OCI-LY3 (cell line): ENCODE data around the gene AKT1S1.

Source experiments
- H2AFZ ChIP-seq: fragments of 200-600, 300-600 bp; shearing (Covaris generic); 2 replicates; pipeline ENCODE4 v1.6.0; 2014; ENCODE audit warnings: antibody characterized with exemption, low read depth, low read length
- H3K27ac ChIP-seq: fragments of 200-600, 300-600 bp; sonication (generic); 2 replicates; pipeline ENCODE4 v1.5.1; 2014; ENCODE audit warnings: mild to moderate bottlenecking, low read length, moderate library complexity, mixed read lengths
- H3K27me3 ChIP-seq: fragments of 200-600, 300-600 bp; sonication (generic); 2 replicates; pipeline ENCODE4 v1.6.1; 2014; ENCODE audit warnings: low read depth, low read length, mixed read lengths
- H3K36me3 ChIP-seq: fragments of 200-600, 300-600 bp; sonication (generic); replicated peaks from 2 replicates; pipeline ENCODE3; 2014; ENCODE audit warnings: low read depth, low read length, mixed read lengths
- H3K4me1 ChIP-seq: fragments of 300-600, 200-600 bp; sonication (generic); 2 replicates; pipeline ENCODE4 v1.6.1; 2014; ENCODE audit warnings: low read length, mixed read lengths
- H3K4me2 ChIP-seq: fragments of 200-600, 300-600 bp; sonication (generic); 2 replicates; pipeline ENCODE4 v1.6.1; 2014; ENCODE audit warnings: low read length, mixed read lengths
- H3K4me3 ChIP-seq: fragments of 300-600, 200-600 bp; sonication (generic); 2 replicates; pipeline ENCODE4 v1.5.1; 2014; ENCODE audit warnings: antibody characterized with exemption, mild to moderate bottlenecking, low read length, moderate library complexity
- H3K79me2 ChIP-seq: fragments of 300-600, 200-600 bp; shearing (Covaris generic); 2 replicates; pipeline ENCODE4 v1.6.1; 2014; ENCODE audit warnings: mild to moderate bottlenecking, low read length, mixed read lengths
- H3K9ac ChIP-seq: fragments of 300-600, 200-600 bp; shearing (Covaris generic); 2 replicates; pipeline ENCODE4 v1.6.0; 2014; ENCODE audit warnings: mild to moderate bottlenecking, low read length, moderate library complexity
- H3K9me3 ChIP-seq: fragments of 200-600, 300-600 bp; shearing (Covaris generic); 2 replicates; pipeline ENCODE4 v1.6.1; 2014; ENCODE audit warnings: low read length, mixed read lengths; ENCODE audit not compliant: insufficient read depth
- H4K20me1 ChIP-seq: fragments of 200-600, 300-600 bp; sonication (generic); 2 replicates; pipeline ENCODE4 v1.6.1; 2016; ENCODE audit warnings: low read length, mixed read lengths; ENCODE audit not compliant: insufficient read depth
- EZH2phosphoT487 ChIP-seq: fragments of 200-600 bp; shearing (Covaris generic); IDR thresholded peaks from 2 replicates; pipeline ENCODE4 v1.6.1; 2018; ENCODE audit warnings: antibody characterized with exemption, mixed run types, low read depth
- TF ChIP-seq, protein P1 (sequence below): fragments of 200-600, 300-600 bp; sonication (generic); IDR thresholded peaks from 2 replicates; pipeline ENCODE4 v1.5.1; 2014; ENCODE audit warnings: antibody characterized with exemption, low read length, low read depth

AKT1S1 gene

DNA sequence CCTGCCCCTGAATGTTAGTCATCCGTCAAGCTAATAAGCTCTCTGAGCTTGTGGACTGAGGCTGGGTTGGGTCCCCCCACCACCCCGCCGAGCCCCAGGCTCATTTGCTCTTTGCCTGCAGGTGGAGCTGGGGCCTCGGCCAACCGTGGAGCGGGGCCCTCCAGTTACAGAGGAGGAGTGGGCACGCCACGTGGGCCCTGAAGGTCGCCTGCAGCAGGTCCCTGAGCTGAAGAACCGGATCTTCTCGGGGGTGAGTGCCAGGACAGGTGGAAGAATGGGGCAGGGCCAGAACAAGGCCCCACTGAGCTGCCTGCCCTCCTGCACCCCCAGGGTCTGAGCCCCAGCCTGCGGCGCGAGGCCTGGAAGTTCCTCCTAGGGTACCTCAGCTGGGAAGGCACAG lies 5.5 kb upstream of the AKT1S1 start:
- Histone ChIP-seq H3K4me2 (no peak overlapping the region), H3K4me3 (no peak overlapping the region), H3K9ac (no peak overlapping the region), H4K20me1 (no peaks in the 10 kb centered on the region; the same call in 1 of the 2 replicates), H3K27me3 (no peaks in the 10 kb centered on the region), H3K4me1 (peaks cover 21% of the 10 kb centered on the region), H3K36me3 (peaks cover 66% of the 10 kb centered on the region), H2AFZ (no peak overlapping the region), H3K27ac (no peak overlapping the region), H3K79me2 (peaks cover 11% of the 10 kb centered on the region), H3K9me3 (no peaks in the 10 kb centered on the region)
- TF ChIP-seq, protein P1, sequence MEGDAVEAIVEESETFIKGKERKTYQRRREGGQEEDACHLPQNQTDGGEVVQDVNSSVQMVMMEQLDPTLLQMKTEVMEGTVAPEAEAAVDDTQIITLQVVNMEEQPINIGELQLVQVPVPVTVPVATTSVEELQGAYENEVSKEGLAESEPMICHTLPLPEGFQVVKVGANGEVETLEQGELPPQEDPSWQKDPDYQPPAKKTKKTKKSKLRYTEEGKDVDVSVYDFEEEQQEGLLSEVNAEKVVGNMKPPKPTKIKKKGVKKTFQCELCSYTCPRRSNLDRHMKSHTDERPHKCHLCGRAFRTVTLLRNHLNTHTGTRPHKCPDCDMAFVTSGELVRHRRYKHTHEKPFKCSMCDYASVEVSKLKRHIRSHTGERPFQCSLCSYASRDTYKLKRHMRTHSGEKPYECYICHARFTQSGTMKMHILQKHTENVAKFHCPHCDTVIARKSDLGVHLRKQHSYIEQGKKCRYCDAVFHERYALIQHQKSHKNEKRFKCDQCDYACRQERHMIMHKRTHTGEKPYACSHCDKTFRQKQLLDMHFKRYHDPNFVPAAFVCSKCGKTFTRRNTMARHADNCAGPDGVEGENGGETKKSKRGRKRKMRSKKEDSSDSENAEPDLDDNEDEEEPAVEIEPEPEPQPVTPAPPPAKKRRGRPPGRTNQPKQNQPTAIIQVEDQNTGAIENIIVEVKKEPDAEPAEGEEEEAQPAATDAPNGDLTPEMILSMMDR: no peak
- no peak for TF ChIP-seq EZH2phosphoT487

DNA sequence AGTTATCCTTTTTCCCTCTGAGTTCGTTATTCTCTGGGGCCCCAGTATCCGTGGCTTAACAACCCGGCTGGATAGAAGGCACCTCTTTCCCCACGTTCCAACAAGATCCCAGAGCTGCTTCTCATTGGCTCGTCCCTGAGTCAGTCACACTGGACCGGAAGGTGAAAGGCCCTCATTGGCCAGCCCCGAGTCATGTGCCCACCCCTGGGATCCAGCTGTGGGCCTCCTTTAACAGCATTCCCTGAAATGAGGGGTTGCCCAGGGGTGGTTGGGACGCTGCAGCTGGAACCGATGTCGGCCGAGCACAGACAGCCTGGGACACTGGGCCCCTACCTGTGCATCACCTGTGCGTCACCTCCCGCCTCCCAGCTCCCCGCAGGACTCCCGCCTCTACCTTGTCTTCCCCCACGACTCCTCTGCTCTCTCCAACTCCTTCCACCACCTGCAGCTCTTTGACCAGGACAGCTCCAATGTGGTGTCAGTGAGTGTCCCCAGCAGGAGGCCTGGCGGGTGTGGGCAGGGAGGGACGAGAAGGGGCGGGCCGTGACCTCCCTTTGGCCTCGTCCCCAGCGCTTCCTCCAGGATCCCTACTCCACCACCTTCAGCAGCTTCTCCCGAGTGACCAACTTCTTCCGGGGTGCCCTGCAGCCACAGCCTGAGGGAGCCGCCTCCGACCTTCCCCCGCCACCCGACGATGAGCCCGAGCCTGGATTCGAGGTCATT lies 4.7 kb upstream of the AKT1S1 start:
- TF ChIP-seq, protein P1: no peak
- no peak for TF ChIP-seq EZH2phosphoT487
- H4K20me1 ChIP-seq: no peaks in the 10 kb centered on the region; the same call in 1 of the 2 replicates
- no peak overlapping the region for H3K9ac ChIP-seq
- H2AFZ ChIP-seq: no peak overlapping the region
- no peaks in the 10 kb centered on the region for H3K9me3 ChIP-seq
- no peaks in the 10 kb centered on the region for H3K27me3 ChIP-seq
- no peak overlapping the region for H3K4me3 ChIP-seq
- H3K36me3 ChIP-seq: peaks cover 63% of the 10 kb centered on the region
- no peak overlapping the region for H3K4me2 ChIP-seq
- H3K4me1 ChIP-seq: peaks cover 13% of the 10 kb centered on the region
- peaks cover 11% of the 10 kb centered on the region for H3K79me2 ChIP-seq
- no peak overlapping the region for H3K27ac ChIP-seq

DNA sequence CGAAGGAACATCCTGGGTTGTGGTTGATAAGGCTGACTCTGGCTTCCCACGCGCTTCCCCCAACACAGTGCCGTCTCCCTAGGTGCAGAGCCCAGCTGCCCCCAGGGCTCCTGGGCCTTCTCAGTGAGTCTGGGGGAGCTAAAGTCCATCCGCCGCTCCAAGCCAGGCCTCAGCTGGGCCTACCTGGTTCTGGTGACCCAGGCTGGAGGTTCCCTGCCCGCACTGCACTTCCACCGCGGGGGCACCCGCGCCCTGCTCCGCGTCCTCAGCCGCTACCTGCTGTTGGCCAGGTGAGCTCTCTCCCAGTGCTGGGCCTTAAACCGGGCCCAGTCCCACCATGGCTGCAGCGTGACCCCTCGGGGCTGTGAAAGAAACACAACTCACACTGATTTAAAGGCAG lies 4.0 kb upstream of the AKT1S1 start:
- Histone ChIP-seq H3K4me1 (peaks cover 13% of the 10 kb centered on the region), H4K20me1 (no peaks in the 10 kb centered on the region; the same call in 1 of the 2 replicates), H3K4me3 (no peak overlapping the region), H2AFZ (no peak overlapping the region), H3K79me2 (peaks cover 13% of the 10 kb centered on the region), H3K4me2 (no peak overlapping the region), H3K9ac (no peak overlapping the region), H3K9me3 (no peaks in the 10 kb centered on the region), H3K36me3 (peaks cover 59% of the 10 kb centered on the region), H3K27ac (no peak overlapping the region), H3K27me3 (no peaks in the 10 kb centered on the region)
- TF ChIP-seq, protein P1: no peak
- no peak for TF ChIP-seq EZH2phosphoT487

DNA sequence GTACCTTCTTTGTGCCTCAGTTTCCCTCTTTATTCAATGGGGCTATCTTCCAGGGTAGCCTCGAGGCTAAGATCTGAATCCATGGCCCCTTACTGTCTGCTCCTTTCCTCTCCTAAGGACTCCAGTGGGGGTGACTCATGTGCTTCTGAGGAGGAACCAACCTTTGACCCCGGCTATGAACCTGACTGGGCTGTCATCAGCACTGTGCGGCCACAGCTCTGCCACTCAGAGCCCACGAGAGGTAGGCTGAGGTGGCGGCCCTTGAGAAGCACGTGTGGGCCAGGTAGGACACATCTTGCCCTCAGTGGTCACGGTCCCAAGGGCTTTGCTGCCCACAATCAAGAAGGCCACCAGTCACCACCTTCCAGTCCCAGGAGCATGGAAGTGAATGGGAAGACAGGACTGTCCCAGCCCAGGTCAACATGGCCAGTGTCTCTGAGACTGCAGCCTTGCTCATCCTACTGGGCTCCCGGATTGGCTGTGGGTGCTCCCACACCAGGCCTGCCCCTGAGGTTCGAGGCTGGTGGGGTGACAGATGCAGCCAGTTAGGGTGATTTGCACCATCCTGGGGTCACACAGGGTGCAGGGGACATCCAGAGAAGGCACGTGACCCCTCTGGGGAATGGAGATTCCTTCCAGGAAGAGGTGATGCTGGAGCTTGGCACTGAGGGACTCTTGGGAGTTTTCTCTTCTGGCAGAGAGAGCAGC lies 3.2 kb upstream of the AKT1S1 start:
- Histone ChIP-seq H3K9me3 (no peaks in the 10 kb centered on the region), H3K79me2 (peaks cover 22% of the 10 kb centered on the region), H3K4me1 (peaks cover 18% of the 10 kb centered on the region), H3K9ac (no peak overlapping the region), H3K36me3 (peaks cover 58% of the 10 kb centered on the region), H2AFZ (no peak overlapping the region), H3K27me3 (no peaks in the 10 kb centered on the region), H4K20me1 (no peaks in the 10 kb centered on the region; the same call in 1 of the 2 replicates), H3K4me3 (no peak overlapping the region), H3K27ac (no peak overlapping the region), H3K4me2 (no peak overlapping the region)
- TF ChIP-seq EZH2phosphoT487: no peak
- TF ChIP-seq, protein P1: no peak
